ENCODE results near the gene DPM1.

DPM1 gene

DNA sequence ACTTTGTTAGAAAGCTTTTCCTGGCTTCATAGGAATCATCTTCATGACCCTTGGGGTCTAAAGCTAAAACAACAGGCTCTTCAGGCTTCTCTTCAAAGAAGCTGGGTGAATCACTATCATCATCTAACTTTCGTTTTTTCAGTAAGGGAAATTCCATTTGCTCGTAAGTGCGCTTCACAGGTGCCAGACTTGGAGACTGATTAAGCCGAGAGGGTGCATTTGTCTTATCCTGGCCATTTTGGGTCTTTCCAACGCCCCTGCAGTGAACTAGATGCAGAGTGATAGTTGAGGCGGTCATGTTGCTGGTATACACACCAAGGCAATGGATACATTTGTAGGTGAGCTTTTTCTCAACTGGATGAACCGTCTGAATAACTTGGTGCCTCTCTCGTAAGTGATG lies 65.9 kb downstream of the DPM1 start:
- no peak for DNase-seq

DNA sequence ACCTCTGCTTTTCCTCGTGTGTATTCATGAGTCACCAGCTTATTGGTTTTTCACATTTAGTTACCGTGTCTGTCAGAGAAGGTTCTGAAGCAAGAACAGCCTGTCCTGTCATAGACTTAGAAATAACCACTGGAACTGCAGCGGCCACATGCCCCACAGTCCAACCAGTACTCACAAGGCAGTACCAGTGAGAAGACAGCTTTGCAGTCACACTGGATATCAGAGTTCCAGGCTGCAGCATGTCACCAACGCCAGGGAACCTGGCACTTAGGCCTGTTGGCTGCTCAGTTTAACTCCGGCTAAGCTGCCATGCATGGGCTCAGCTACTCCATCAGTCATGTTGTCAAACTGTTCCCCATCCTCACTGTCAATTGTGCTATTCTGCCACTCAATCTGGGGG lies 67.2 kb downstream of the DPM1 start:
- no peak for DNase-seq

DNA sequence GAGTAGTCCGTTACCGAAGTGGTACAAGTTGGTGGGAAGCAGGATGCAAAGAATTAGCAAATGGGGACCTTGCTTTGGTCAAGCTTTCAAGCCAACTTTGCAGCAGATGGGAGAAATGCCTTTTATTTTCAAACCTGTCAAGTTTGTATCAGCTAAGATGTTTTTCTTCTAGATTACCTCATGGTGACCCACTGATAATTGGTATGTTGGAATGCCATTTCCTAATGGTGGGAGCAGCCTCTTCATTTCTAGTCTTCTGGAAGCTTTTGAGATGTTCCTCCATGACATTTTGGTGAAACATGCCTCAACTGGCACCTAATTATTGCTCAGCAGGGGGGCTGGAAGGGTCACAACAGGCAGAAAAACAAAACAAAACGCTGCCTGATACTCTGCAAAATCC lies 70.8 kb downstream of the DPM1 start:
- no peak for DNase-seq

DNA sequence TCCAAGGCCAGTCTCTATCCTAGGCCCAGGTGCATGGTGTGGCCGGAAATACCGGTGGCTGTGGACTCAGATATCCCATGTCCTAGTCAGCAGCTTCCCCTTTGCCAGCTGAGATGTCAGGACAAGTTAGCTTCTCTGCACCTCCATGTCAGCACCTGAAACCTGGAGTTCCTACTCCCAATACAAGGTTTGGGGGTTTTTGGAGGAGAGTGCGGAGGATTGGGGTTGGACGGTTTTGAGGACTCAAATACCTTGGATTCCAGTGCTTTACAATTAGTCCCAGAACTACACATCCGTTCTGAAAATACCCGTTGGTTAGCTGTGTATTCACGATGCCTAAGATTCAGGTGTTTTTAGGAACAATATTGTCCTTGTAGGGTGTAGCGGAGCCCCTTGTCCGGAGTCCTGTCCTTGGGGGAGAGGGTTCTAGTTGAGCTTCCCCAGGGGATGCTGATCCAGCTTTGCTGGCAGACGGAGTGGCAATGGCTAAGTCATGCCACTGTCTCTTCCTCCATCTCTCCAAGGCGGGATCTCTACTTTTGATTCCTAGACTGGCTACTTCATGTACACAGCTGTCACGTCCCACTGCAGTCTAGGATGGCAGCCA lies 72.0 kb downstream of the DPM1 start:
- no peak for DNase-seq

DNA sequence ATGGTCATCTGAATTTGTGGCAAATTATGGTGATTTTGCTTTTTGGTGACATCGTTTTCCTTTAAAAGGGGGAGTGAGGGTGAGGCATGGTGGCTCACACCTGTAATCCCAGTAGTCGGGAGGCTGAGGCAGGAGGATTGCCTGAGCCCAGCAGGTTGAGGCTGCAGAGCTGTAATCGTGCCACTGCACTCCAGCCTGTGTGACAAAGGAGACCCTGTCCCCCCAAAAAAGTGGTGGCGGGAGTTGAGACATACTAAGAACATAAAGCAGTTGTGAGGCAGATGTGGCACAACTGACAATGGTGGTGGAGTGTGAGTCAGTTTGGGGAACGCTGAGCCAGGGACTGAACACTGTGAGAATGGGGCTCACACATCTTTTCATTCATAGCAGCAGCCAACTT lies 72.6 kb downstream of the DPM1 start:
- DNase-seq: no peak

DNA sequence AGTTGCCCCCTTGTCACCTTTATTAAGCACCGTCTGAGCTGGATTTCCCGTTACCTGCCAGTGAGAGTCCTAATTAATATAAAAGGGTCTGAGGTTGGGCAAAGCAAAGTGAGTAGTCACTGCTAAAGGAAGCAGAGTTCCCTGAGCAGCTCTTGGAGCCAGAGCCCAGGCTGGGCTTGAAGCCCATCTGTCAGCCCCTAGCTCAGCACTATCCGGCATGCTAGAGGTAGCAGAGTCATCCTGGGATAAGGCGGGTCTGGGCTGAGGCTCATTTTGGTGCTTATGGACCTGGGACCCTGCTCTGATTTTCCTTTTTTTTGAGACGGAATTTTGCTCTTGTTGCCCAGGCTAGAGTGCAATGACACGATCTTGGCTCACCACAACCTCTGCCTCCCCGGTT lies 73.3 kb downstream of the DPM1 start:
- no peak for DNase-seq
